GM21515 (cell line): Measurements from ENCODE around the gene CHTOP.

Experiments
- ATAC-seq: cut with Tn5 transposase; IDR thresholded peaks from one replicate; pipeline ENCODE4 v1.9.1; 2021; ENCODE audit not compliant: unreplicated experiment

CHTOP gene

GRCh38 chr1:153683854-153684253 lies 50.0 kb downstream of the CHTOP start:
- no peak for ATAC-seq

DNA sequence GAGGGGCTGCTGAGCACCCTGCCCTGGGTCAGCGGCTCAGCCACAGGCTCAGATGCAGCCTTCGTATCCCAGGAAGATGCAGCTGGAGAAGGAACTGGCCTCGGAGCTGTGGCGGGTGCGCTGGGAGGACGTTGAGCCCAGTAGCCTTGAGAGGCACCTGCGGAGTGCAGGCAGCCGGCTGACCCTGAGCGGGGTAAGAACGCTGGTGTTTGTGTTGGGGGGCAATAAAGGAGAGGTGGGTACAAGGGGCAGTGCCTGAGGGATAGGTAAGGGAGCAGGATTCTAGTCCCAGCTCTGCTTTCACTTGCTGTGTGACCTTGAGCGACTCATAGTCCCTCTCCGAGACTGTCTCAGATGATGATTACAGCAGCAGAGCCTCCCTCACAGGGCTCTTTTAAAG lies 51.0 kb downstream of the CHTOP start:
- ATAC-seq = no peak

DNA sequence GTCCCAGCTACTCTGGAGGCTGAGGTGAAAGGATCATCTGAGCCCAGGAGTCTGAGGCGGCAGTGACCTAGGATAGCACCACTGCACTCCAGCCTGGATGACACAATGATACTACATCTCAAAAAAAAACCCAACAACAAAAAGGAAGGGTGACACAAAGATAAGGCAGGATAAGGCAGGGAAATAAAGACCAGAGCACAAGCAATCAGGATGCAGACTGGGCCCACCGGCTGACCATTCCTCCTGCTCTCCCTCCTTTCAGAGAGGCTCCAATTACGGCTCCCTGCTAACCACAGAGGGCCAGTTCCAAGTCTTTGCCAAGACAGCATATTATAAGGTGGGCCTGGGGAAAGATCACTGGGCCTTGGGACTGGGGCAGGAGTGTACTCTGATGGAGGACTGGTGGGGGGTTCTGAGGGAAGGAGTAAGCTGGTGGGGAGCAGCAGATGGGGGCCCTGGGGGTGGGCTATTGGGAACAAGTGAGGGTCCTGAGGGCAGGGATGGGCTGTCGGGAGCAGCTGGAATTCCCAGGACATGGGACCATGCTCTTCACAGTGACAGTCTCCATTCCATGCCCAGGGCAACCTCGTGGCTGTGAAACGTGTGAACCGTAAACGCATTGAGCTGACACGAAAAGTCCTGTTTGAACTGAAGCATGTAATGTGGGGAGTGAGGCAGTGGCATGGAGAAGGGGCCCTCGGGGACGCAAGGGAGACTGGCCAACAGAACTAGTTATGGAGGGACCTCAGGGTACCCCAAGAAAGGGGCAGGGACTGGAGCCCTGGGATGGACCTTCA lies 51.9 kb downstream of the CHTOP start:
- ATAC-seq = no peak

DNA sequence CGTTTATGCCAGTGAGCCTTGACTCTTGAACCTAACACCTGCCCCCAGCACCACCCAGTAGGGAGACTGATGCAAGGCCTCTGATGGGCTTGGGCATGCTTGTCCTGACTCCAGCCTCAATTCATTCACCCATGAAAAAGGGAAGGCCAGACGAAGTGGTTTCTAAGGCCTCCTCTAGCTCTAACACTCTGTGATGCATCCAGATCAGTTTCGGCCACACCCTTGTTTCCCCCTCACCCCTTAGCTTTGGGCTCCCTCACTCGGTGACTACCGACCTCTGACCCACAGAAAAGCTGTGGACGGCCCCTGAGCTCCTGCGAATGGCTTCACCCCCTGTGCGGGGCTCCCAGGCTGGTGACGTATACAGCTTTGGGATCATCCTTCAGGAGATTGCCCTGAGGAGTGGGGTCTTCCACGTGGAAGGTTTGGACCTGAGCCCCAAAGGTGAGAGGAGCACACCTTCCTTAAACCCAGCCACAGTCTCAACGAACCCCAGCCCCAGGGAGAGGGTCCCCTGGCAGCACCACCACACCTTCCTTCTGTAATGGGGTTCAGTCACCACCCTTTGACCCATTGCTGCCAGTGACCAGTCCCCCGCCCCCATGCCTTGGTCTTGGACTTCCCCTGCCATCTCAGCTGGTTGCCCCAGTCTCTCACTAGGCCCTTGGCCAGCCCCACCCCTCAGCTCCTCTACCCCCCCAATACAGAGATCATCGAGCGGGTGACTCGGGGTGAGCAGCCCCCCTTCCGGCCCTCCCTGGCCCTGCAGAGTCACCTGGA lies 53.7 kb downstream of the CHTOP start:
- ATAC-seq = no peak

- no peak for ATAC-seq
Measured at GRCh38 chr1:153688276-153688675, 54.4 kb downstream of the CHTOP start.

- ATAC-seq = no peak
Measured at GRCh38 chr1:153688736-153689328, 55.0 kb downstream of the CHTOP start.

DNA sequence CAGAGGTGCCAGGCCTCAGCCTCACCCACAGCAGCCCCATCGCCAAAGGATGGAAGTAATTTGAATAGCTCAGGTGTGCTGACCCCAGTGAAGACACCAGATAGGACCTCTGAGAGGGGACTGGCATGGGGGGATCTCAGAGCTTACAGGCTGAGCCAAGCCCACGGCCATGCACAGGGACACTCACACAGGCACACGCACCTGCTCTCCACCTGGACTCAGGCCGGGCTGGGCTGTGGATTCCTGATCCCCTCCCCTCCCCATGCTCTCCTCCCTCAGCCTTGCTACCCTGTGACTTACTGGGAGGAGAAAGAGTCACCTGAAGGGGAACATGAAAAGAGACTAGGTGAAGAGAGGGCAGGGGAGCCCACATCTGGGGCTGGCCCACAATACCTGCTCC lies 59.6 kb downstream of the CHTOP start:
- no peak for ATAC-seq
